WTC11 (cell line): ENCODE measurements around the gene RANBP9. TPM values are rescaled to one million over a fixed set of nuclear protein-coding genes. Genes with fewer than 3 reads are reported as not detected.

Experiments used
- ATAC-seq: fragments of 200-7000 bp; cut with Tn5 transposase; 2 replicates; pipeline ENCODE4 v1.10.0; 2021; ENCODE audit warnings: mild to moderate bottlenecking, moderate library complexity
- CTCF ChIA-PET: fragments of 300-600 bp; sonication (Branson Sonifier 250); formaldehyde crosslinking; loops from one replicate; lab custom pipeline; 2021; ENCODE audit warnings: antibody characterized with exemption; lab: Charles Lee
- POLR2A ChIA-PET: fragments of 350-600 bp; sonication (Branson Sonifier 250); formaldehyde crosslinking; loops from one replicate; lab custom pipeline; 2021; ENCODE audit warnings: antibody characterized with exemption; lab: Charles Lee
- DNase-seq: peaks from one replicate; pipeline ENCODE4 v3.0.0; 2021; ENCODE audit warnings: low spot score
- H3K27ac Mint-ChIP-seq: 2 replicates; pipeline ENCODE4 v1.8.0; 2021; ENCODE audit warnings: mixed read lengths
- H3K27me3 Mint-ChIP-seq: 2 replicates; pipeline ENCODE4 v1.8.0; 2021; ENCODE audit warnings: low read depth, mild to moderate bottlenecking, moderate library complexity, mixed read lengths
- H3K36me3 Mint-ChIP-seq: 2 replicates; pipeline ENCODE4 v1.8.0; 2021; ENCODE audit warnings: mixed read lengths
- H3K4me1 Mint-ChIP-seq: 2 replicates; pipeline ENCODE4 v1.8.0; 2022; ENCODE audit warnings: mixed read lengths
- H3K4me3 Mint-ChIP-seq: 2 replicates; pipeline ENCODE4 v1.8.0; 2021; ENCODE audit warnings: mild to moderate bottlenecking, moderate library complexity, mixed read lengths
- H3K9me3 Mint-ChIP-seq: 2 replicates; pipeline ENCODE4 v1.8.0; 2021; ENCODE audit warnings: mixed read lengths
- GABPB1 ChIP-seq: sonication (generic); formaldehyde crosslinking; IDR thresholded peaks from 2 replicates; pipeline ENCODE4 v1.8.1; 2023; ENCODE audit warnings: mild to moderate bottlenecking, missing genetic modification reagents
- IRF1 ChIP-seq: sonication (generic); formaldehyde crosslinking; IDR thresholded peaks from 2 replicates; pipeline ENCODE4 v1.8.0; 2023; ENCODE audit warnings: missing genetic modification reagents
- NFATC4 ChIP-seq: fragments of 250-450 bp; sonication (Bioruptor Pico); IDR thresholded peaks from 2 replicates; pipeline ENCODE4 v1.9.0; 2021; ENCODE audit warnings: mild to moderate bottlenecking
- SP1 ChIP-seq: sonication (generic); formaldehyde crosslinking; conservative IDR thresholded peaks from 2 replicates; pipeline ENCODE4 v1.8.1; 2022; ENCODE audit warnings: missing genetic modification reagents
- ZNF138 ChIP-seq: sonication (generic); formaldehyde crosslinking; conservative IDR thresholded peaks from 2 replicates; pipeline ENCODE4 v1.8.1; 2022; ENCODE audit warnings: mild to moderate bottlenecking, moderate library complexity, missing genetic modification reagents
- ZNF219 ChIP-seq: sonication (generic); formaldehyde crosslinking; IDR thresholded peaks from 2 replicates; pipeline ENCODE4 v1.8.0; 2023; ENCODE audit warnings: missing genetic modification reagents, mild to moderate bottlenecking, borderline replicate concordance
- total RNA-seq: library from RNA; stranded (reverse); gene quantifications from 3 replicates; pipeline ENCODE4 v1.2.3, GENCODE V29; 2021
- TF ChIP-seq, protein P1 (sequence below): fragments of 250-450 bp; sonication (Bioruptor Pico); IDR thresholded peaks from 2 replicates; pipeline ENCODE4 v1.9.0; 2021; ENCODE audit warnings: mild to moderate bottlenecking
- TF ChIP-seq, protein P2 (sequence below): sonication (generic); formaldehyde crosslinking; IDR thresholded peaks from 2 replicates; pipeline ENCODE4 v1.8.1; 2023; ENCODE audit warnings: mild to moderate bottlenecking, missing genetic modification reagents, moderate library complexity
- TF ChIP-seq, protein P3 (sequence below): fragments of 200-600 bp; IDR thresholded peaks from 2 replicates; pipeline ENCODE4 v1.8.0; 2022; ENCODE audit warnings: antibody characterized with exemption
- TF ChIP-seq, protein P4 (sequence below): sonication (generic); formaldehyde crosslinking; IDR thresholded peaks from 2 replicates; pipeline ENCODE4 v1.8.1; 2022; ENCODE audit warnings: mild to moderate bottlenecking, missing genetic modification reagents, moderate library complexity, borderline replicate concordance
- TF ChIP-seq, protein P5 (sequence below): sonication (generic); formaldehyde crosslinking; conservative IDR thresholded peaks from 2 replicates; pipeline ENCODE4 v1.8.1; 2023; ENCODE audit warnings: mild to moderate bottlenecking, low read depth, missing genetic modification reagents, moderate library complexity

The RANBP9 gene
- total RNA-seq, 1 experiment from 2014 or later: 33.4 TPM

DNA sequence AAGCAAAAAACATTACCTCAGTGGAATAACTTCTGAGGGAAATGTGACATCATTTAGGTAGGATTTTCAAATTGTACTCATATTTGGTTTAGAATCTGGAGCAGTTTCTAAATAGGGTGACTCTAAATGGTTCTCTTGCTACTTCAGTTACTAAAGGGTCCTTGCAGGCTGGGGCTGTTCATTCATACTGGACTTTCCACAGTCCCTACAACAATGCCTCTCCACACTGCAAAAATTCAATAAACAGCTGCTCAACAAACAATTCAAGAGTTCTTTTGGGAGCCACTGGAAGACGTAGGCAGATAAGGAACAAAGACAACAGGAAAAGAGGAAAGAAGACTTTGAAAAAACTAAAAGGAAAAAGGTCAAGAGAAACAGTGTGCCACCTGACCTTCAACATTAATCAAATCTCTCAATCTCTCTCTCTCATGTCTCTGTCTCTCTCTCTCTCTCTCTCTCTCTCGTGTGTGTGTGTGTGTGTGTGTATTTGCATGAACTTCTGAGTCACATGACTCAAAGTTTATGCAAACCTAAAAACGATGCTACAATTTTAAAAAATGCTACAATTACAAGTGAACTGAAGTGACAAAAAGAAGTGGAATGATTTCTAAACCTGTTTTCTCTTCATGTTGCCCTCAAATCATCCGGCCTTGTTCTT is 82.0 kb downstream of the RANBP9 start:
- Mint-ChIP-seq H3K4me3 (no peak overlapping the region), H3K9me3 (no peaks in the 10 kb centered on the region), H3K4me1 (peaks cover 7% of the 10 kb centered on the region), H3K27me3 (no peaks in the 10 kb centered on the region), H3K27ac (no peak overlapping the region), H3K36me3 (peaks cover 32% of the 10 kb centered on the region)
- DNase-seq (no peak), ATAC-seq (no peak)
- POLR2A ChIA-PET: no interaction called here
- CTCF ChIA-PET: interaction anchor here (1.4 kb wide), 1 partner anchor 55 kb away, joined by 5 read pairs; the partner anchor contains the start of gene SIRT5
- no peak for TF ChIP-seq SP1 (CRISPR knock-in tag)
- TF ChIP-seq, protein P1, sequence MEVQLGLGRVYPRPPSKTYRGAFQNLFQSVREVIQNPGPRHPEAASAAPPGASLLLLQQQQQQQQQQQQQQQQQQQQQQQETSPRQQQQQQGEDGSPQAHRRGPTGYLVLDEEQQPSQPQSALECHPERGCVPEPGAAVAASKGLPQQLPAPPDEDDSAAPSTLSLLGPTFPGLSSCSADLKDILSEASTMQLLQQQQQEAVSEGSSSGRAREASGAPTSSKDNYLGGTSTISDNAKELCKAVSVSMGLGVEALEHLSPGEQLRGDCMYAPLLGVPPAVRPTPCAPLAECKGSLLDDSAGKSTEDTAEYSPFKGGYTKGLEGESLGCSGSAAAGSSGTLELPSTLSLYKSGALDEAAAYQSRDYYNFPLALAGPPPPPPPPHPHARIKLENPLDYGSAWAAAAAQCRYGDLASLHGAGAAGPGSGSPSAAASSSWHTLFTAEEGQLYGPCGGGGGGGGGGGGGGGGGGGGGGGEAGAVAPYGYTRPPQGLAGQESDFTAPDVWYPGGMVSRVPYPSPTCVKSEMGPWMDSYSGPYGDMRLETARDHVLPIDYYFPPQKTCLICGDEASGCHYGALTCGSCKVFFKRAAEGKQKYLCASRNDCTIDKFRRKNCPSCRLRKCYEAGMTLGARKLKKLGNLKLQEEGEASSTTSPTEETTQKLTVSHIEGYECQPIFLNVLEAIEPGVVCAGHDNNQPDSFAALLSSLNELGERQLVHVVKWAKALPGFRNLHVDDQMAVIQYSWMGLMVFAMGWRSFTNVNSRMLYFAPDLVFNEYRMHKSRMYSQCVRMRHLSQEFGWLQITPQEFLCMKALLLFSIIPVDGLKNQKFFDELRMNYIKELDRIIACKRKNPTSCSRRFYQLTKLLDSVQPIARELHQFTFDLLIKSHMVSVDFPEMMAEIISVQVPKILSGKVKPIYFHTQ (CRISPR knock-in tag): no peak
- TF ChIP-seq, protein P2, sequence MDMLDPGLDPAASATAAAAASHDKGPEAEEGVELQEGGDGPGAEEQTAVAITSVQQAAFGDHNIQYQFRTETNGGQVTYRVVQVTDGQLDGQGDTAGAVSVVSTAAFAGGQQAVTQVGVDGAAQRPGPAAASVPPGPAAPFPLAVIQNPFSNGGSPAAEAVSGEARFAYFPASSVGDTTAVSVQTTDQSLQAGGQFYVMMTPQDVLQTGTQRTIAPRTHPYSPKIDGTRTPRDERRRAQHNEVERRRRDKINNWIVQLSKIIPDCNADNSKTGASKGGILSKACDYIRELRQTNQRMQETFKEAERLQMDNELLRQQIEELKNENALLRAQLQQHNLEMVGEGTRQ (CRISPR knock-in tag): no peak
- TF ChIP-seq, all 79 proteins: peak for 0

- peaks cover 37% of the 10 kb centered on the region for H3K36me3 Mint-ChIP-seq
- ChIA-PET POLR2A (interaction anchor here (0.6 to 1.0 kb wide), 2 partner anchors 11 to 152 kb away, joined by 3 read pairs; no protein-coding TSS in a partner anchor), CTCF (interaction anchor here (0.6 to 2.2 kb wide), 39 partner anchors 9 to 442 kb away, joined by 3 to 70 read pairs (median 4); partner anchors contain the start of genes GFOD1, NOL7, SIRT5 and TBC1D7)
- peak; percentile 99 for ATAC-seq
- H3K27me3 Mint-ChIP-seq: no peaks in the 10 kb centered on the region
- peaks cover 5% of the 10 kb centered on the region for H3K4me1 Mint-ChIP-seq
- no peak overlapping the region for H3K4me3 Mint-ChIP-seq
- TF ChIP-seq ZNF219 (no peak), ZNF138 (CRISPR knock-in tag) (no peak), IRF1 (CRISPR knock-in tag) (no peak), GABPB1 (0 out of 2 replicates have a peak, but pooled peaks have one; percentile 23), NFATC4 (no peak)
- TF ChIP-seq, protein P3, sequence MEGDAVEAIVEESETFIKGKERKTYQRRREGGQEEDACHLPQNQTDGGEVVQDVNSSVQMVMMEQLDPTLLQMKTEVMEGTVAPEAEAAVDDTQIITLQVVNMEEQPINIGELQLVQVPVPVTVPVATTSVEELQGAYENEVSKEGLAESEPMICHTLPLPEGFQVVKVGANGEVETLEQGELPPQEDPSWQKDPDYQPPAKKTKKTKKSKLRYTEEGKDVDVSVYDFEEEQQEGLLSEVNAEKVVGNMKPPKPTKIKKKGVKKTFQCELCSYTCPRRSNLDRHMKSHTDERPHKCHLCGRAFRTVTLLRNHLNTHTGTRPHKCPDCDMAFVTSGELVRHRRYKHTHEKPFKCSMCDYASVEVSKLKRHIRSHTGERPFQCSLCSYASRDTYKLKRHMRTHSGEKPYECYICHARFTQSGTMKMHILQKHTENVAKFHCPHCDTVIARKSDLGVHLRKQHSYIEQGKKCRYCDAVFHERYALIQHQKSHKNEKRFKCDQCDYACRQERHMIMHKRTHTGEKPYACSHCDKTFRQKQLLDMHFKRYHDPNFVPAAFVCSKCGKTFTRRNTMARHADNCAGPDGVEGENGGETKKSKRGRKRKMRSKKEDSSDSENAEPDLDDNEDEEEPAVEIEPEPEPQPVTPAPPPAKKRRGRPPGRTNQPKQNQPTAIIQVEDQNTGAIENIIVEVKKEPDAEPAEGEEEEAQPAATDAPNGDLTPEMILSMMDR: 0 out of 2 replicates have a peak, but pooled peaks have one; percentile 28
- TF ChIP-seq, protein P4, sequence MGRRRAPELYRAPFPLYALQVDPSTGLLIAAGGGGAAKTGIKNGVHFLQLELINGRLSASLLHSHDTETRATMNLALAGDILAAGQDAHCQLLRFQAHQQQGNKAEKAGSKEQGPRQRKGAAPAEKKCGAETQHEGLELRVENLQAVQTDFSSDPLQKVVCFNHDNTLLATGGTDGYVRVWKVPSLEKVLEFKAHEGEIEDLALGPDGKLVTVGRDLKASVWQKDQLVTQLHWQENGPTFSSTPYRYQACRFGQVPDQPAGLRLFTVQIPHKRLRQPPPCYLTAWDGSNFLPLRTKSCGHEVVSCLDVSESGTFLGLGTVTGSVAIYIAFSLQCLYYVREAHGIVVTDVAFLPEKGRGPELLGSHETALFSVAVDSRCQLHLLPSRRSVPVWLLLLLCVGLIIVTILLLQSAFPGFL (CRISPR knock-in tag): no peak
- TF ChIP-seq, protein P5, sequence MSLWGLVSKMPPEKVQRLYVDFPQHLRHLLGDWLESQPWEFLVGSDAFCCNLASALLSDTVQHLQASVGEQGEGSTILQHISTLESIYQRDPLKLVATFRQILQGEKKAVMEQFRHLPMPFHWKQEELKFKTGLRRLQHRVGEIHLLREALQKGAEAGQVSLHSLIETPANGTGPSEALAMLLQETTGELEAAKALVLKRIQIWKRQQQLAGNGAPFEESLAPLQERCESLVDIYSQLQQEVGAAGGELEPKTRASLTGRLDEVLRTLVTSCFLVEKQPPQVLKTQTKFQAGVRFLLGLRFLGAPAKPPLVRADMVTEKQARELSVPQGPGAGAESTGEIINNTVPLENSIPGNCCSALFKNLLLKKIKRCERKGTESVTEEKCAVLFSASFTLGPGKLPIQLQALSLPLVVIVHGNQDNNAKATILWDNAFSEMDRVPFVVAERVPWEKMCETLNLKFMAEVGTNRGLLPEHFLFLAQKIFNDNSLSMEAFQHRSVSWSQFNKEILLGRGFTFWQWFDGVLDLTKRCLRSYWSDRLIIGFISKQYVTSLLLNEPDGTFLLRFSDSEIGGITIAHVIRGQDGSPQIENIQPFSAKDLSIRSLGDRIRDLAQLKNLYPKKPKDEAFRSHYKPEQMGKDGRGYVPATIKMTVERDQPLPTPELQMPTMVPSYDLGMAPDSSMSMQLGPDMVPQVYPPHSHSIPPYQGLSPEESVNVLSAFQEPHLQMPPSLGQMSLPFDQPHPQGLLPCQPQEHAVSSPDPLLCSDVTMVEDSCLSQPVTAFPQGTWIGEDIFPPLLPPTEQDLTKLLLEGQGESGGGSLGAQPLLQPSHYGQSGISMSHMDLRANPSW (CRISPR knock-in tag): no peak
- H3K9me3 Mint-ChIP-seq: no peaks in the 10 kb centered on the region
- peak overlapping the region; percentile 32 for H3K27ac Mint-ChIP-seq
- DNase-seq: peak; percentile 19
Measured at GRCh38 chr6:13624871-13625288, 86.8 kb downstream of the RANBP9 start.
